ENCODE results near the gene AP4E1. TPM values are rescaled to one million over a fixed set of nuclear protein-coding genes. Genes with fewer than 3 reads are reported as not detected.

Gene AP4E1
- total and polyA plus RNA-seq, 2 of the 4 experiments (the other 2 are of a cell fraction) = 3.1 to 6.8 TPM

GRCh38 chr15:51046016-51046415, 137.5 kb downstream of the AP4E1 start:
- Histone ChIP-seq H3K4me3 (ENCODE audit: insufficient read depth, low read depth, low read length) (no peak overlapping the region), H3K27ac (ENCODE audit: insufficient read depth, low read length) (no peak overlapping the region), H3K36me3 (ENCODE audit: control insufficient read depth, insufficient read depth, low read length) (no peaks in the 10 kb centered on the region), H4K8ac (ENCODE audit: low read depth in 2 of 2, low read length in 2 of 2) (no peak overlapping the region), H3K4me2 (ENCODE audit: low read depth, low read length) (no peak overlapping the region), H3K9me1 (ENCODE audit: insufficient read depth, low read length) (no peaks in the 10 kb centered on the region; the same call in 1 of the 2 replicates), H2BK120ac (ENCODE audit: low read depth, low read length) (no peak overlapping the region), H4K91ac (ENCODE audit: insufficient read depth, low read depth, low read length) (no peak overlapping the region), H3K18ac (ENCODE audit: low read depth, low read length) (no peak overlapping the region), H3K23ac (ENCODE audit: low read depth, low read length) (no peak overlapping the region), H3K56ac (ENCODE audit: extremely low read depth, insufficient read depth, low read length) (no peak overlapping the region), H2AFZ (replicated peaks; ENCODE audit: low read length, poor library complexity) (no peak overlapping the region), H3K9ac (ENCODE audit: low read depth, low read length) (no peak overlapping the region), H2BK20ac (ENCODE audit: low read depth, low read length) (no peak overlapping the region), H3K9me3 (ENCODE audit: control insufficient read depth, insufficient read depth, low read length) (no peaks in the 10 kb centered on the region), H4K5ac (ENCODE audit: low read depth, low read length) (no peak overlapping the region), H4K20me1 (ENCODE audit: insufficient read depth, low read length) (no peaks in the 10 kb centered on the region), H3K4ac (ENCODE audit: low read depth, low read length) (no peak overlapping the region), H2AK9ac (replicated peaks; ENCODE audit: low read depth, low read length, poor library complexity) (no peak overlapping the region), H3K27me3 (ENCODE audit: control insufficient read depth, insufficient read depth, low read length) (no peaks in the 10 kb centered on the region), H2BK15ac (ENCODE audit: low read depth, low read length) (no peak overlapping the region), H2AK5ac (ENCODE audit: low read depth, low read length) (no peak overlapping the region), H2BK5ac (ENCODE audit: low read depth, low read length, poor library complexity, severe bottlenecking) (no peak overlapping the region), H3K79me1 (ENCODE audit: low read depth in 1 of 2, low read length in 2 of 2) (no peaks in the 10 kb centered on the region), H3K4me1 (ENCODE audit: control insufficient read depth, insufficient read depth, low read length) (peaks cover 6% of the 10 kb centered on the region; the same call in 1 of the 2 replicates), H3K14ac (replicated peaks; ENCODE audit: low read depth, low read length) (no peak overlapping the region)
- WGBS, 2 experiments (ENCODE audit: extremely low coverage in 2 of 2, insufficient read length in 1 of 2) = no CpG with 5 or more reads among the region's 2 CpGs
- TF ChIP-seq RFX5 (IDR thresholded peaks at IDR 0.05; ENCODE audit: low read depth, low read length) (no peak), ELK1 (IDR thresholded peaks at IDR 0.05; ENCODE audit: borderline replicate concordance, low read depth, low read length) (no peak), MAFK (IDR thresholded peaks at IDR 0.05; ENCODE audit: low read depth, low read length) (no peak), MXI1 (IDR thresholded peaks at IDR 0.05; ENCODE audit: borderline replicate concordance, low read depth, low read length) (no peak), RCOR1 (IDR thresholded peaks at IDR 0.05; ENCODE audit: insufficient replicate concordance, low read length) (no peak), RAD21 (IDR thresholded peaks at IDR 0.05; ENCODE audit: low read length) (no peak), CHD1 (IDR thresholded peaks at IDR 0.05; ENCODE audit: low read depth, low read length) (no peak), CEBPB (IDR thresholded peaks at IDR 0.05; ENCODE audit: low read depth, low read length) (no peak), CTCF (conservative IDR thresholded peaks at IDR 0.05; ENCODE audit: low read depth, low read length) (no peak), NFE2L2 (IDR thresholded peaks at IDR 0.05; ENCODE audit: low read depth, low read length) (no peak), BHLHE40 (IDR thresholded peaks at IDR 0.05; ENCODE audit: low read depth, low read length) (no peak), SMC3 (IDR thresholded peaks at IDR 0.05; ENCODE audit: low read depth, low read length) (no peak), MAZ (IDR thresholded peaks at IDR 0.05; ENCODE audit: borderline replicate concordance, low read depth, low read length) (no peak), POLR2A (IDR thresholded peaks at IDR 0.05; ENCODE audit: low read depth, low read length) (no peak)
- TF ChIP-seq, protein P1, sequence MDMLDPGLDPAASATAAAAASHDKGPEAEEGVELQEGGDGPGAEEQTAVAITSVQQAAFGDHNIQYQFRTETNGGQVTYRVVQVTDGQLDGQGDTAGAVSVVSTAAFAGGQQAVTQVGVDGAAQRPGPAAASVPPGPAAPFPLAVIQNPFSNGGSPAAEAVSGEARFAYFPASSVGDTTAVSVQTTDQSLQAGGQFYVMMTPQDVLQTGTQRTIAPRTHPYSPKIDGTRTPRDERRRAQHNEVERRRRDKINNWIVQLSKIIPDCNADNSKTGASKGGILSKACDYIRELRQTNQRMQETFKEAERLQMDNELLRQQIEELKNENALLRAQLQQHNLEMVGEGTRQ (IDR thresholded peaks at IDR 0.05; ENCODE audit: low read depth, low read length) = no peak
- no peak for ATAC-seq (ENCODE audit: low read depth)
- ChIA-PET CTCF (no interaction called here), POLR2A (ENCODE audit: unreplicated experiment) (no interaction called here)
- dilution Hi-C loops (cut with HindIII; ENCODE audit: low sequenced_read_pairs, unreplicated experiment) = no loop called here
- intact Hi-C loops (cut with micrococcal nuclease) = no loop called here
- BruUV-seq (replicated peaks) = no TSS peak
- in situ Hi-C loops (cut with MboI; ENCODE audit: low sequenced_read_pairs) = no loop called here
- DNase-seq = no peak

Data from IMR-90 (cell line).